ENCODE data around the gene ARRB1.
A peak's percentile ranks its signal among the peaks of the same experiment; 100 is the strongest.

Gene ARRB1

GRCh38 chr11:75272821-75273301 is 78.6 kb downstream of the ARRB1 start:
- DNase-seq (ENCODE audit: low spot score) = no peak
- in situ Hi-C loops (cut with MboI; ENCODE audit: low pct_unique_long_range_greater_than_20kb, low sequenced_read_pairs, unreplicated experiment) = no loop called here
- TF ChIP-seq CTCF (IDR thresholded peaks at IDR 0.05; ENCODE audit: extremely low read depth, insufficient read depth, missing control alignments) = no peak

- no peak for DNase-seq (ENCODE audit: low spot score)
- in situ Hi-C loops (cut with MboI; ENCODE audit: low pct_unique_long_range_greater_than_20kb, low sequenced_read_pairs, unreplicated experiment) = no loop called here
- TF ChIP-seq CTCF (IDR thresholded peaks at IDR 0.05; ENCODE audit: extremely low read depth, insufficient read depth, missing control alignments) = no peak
These were observed 79.1 kb downstream of the ARRB1 start for GRCh38 chr11:75272391-75272790.

GRCh38 chr11:75271730-75272129 is 79.7 kb downstream of the ARRB1 start:
- in situ Hi-C loops (cut with MboI; ENCODE audit: low pct_unique_long_range_greater_than_20kb, low sequenced_read_pairs, unreplicated experiment) = no loop called here
- TF ChIP-seq CTCF (IDR thresholded peaks at IDR 0.05; ENCODE audit: extremely low read depth, insufficient read depth, missing control alignments) = no peak

GRCh38 chr11:75270896-75271418 is 80.5 kb downstream of the ARRB1 start:
- DNase-seq (ENCODE audit: low spot score) = peak; percentile 50
- in situ Hi-C loops (cut with MboI; ENCODE audit: low pct_unique_long_range_greater_than_20kb, low sequenced_read_pairs, unreplicated experiment) = no loop called here
- TF ChIP-seq CTCF (IDR thresholded peaks at IDR 0.05; ENCODE audit: extremely low read depth, insufficient read depth, missing control alignments) = peak; percentile 47

More at GRCh38 chr11:75271730-75272129, 79.7 kb downstream of the ARRB1 start:
- DNase-seq (ENCODE audit: low spot score) = no peak

- no peak for TF ChIP-seq CTCF (IDR thresholded peaks at IDR 0.05; ENCODE audit: extremely low read depth, insufficient read depth, missing control alignments)
- in situ Hi-C loops (cut with MboI; ENCODE audit: low pct_unique_long_range_greater_than_20kb, low sequenced_read_pairs, unreplicated experiment) = no loop called here
- DNase-seq (ENCODE audit: low spot score) = no peak
These were observed 81.6 kb downstream of the ARRB1 start for GRCh38 chr11:75269896-75270295.

- in situ Hi-C loops (cut with MboI; ENCODE audit: low pct_unique_long_range_greater_than_20kb, low sequenced_read_pairs, unreplicated experiment) = no loop called here
These were observed 82.1 kb downstream of the ARRB1 start for GRCh38 chr11:75269367-75269660.

More at GRCh38 chr11:75269367-75269660, 82.1 kb downstream of the ARRB1 start:
- no peak for TF ChIP-seq CTCF (IDR thresholded peaks at IDR 0.05; ENCODE audit: extremely low read depth, insufficient read depth, missing control alignments)
- DNase-seq (ENCODE audit: low spot score) = no peak

Measured in GM13977 (cell line).